Head of caudate nucleus (tissue), 42 donors: ENCODE measurements around the gene SPEF1.

Source experiments
- DNase-seq, 42 donors: peaks; one replicate each; pipeline versions ENCODE4 v3.0.0 to v3.0.0-alpha.2; 2020 to 2021; ENCODE audit warnings: mixed read lengths in 7 of 42
- intact Hi-C: fragments of 100-400 bp; cut with DNase I; formaldehyde crosslinking; loops from one replicate; pipeline ENCODE4 v1.15.0; 2022

SPEF1 gene

GRCh38 chr20:3759316-3759823 is 21.9 kb downstream of the SPEF1 start:
- no peak for DNase-seq
- intact Hi-C loops: no loop called here

GRCh38 chr20:3758566-3758965 is 22.7 kb downstream of the SPEF1 start:
- intact Hi-C loops: no loop called here
- DNase-seq: no peak

- intact Hi-C loops: no loop called here
- no peak for DNase-seq
These were observed 24.0 kb downstream of the SPEF1 start for GRCh38 chr20:3757268-3757667.

GRCh38 chr20:3755814-3756480 is 25.3 kb downstream of the SPEF1 start:
- intact Hi-C loops: no loop called here
- DNase-seq: peak in 2 of 42 donors; percentile 45 to 46

- intact Hi-C loops: no loop called here
- DNase-seq: no peak
These were observed 26.0 kb downstream of the SPEF1 start for GRCh38 chr20:3755269-3755668.

- intact Hi-C loops: no loop called here
- DNase-seq: peak in 23 of 42 donors; percentile 29 to 71 (median 53)
These were observed 27.0 kb downstream of the SPEF1 start for GRCh38 chr20:3754276-3754630.

GRCh38 chr20:3753501-3754275 is 27.6 kb downstream of the SPEF1 start:
- DNase-seq: peak in 17 of 42 donors; percentile 37 to 68 (median 52)
- intact Hi-C loops: no loop called here

GRCh38 chr20:3753098-3753497 is 28.1 kb downstream of the SPEF1 start:
- intact Hi-C loops: no loop called here
- DNase-seq: peak; percentile 41 to 88 (median 72)

GRCh38 chr20:3752386-3752759 is 28.9 kb downstream of the SPEF1 start:
- peak in 1 of 42 donors; percentile 26 for DNase-seq
- intact Hi-C loops: no loop called here

GRCh38 chr20:3751675-3752385 is 29.4 kb downstream of the SPEF1 start:
- peak in 26 of 42 donors; percentile 16 to 71 (median 39) for DNase-seq
- intact Hi-C loops: no loop called here

- intact Hi-C loops: no loop called here
- DNase-seq: no peak
These were observed 30.0 kb downstream of the SPEF1 start for GRCh38 chr20:3751305-3751674.

- intact Hi-C loops: no loop called here
- peak in 40 of 42 donors; percentile 29 to 87 (median 68) for DNase-seq
These were observed 31.3 kb downstream of the SPEF1 start for GRCh38 chr20:3749689-3750531.

- no peak for DNase-seq
- intact Hi-C loops: no loop called here
These were observed 32.1 kb downstream of the SPEF1 start for GRCh38 chr20:3749087-3749688.

GRCh38 chr20:3748073-3748472 is 33.2 kb downstream of the SPEF1 start:
- no peak for DNase-seq
- intact Hi-C loops: no loop called here

- no peak for DNase-seq
- intact Hi-C loops: no loop called here
These were observed 33.8 kb downstream of the SPEF1 start for GRCh38 chr20:3747471-3747870.

- intact Hi-C loops: no loop called here
- DNase-seq: no peak
These were observed 35.5 kb downstream of the SPEF1 start for GRCh38 chr20:3745686-3746173.

- DNase-seq: peak in 22 of 42 donors; percentile 24 to 71 (median 49)
- intact Hi-C loops: no loop called here
These were observed 36.2 kb downstream of the SPEF1 start for GRCh38 chr20:3744806-3745685.

GRCh38 chr20:3744037-3744436 is 37.2 kb downstream of the SPEF1 start:
- DNase-seq: no peak
- intact Hi-C loops: no loop called here
